HepG2 (cell line): ENCODE measurements around the gene KRTAP3-2. TPM values are rescaled to one million over a fixed set of nuclear protein-coding genes. Genes with fewer than 3 reads are reported as not detected.

Experiments used
- ATAC-seq: fragments of 200-7000 bp; cut with Tn5 transposase; 3 replicates; pipeline ENCODE4 v1.9.1; 2020; ENCODE audit warnings: mild to moderate bottlenecking, moderate library complexity
- BruUV-seq: library from RNA; stranded (reverse); fragments of 400-500 nt; replicated peaks from 2 replicates; lab custom pipeline; 2021; lab: Mats Ljungman, UMichigan
- CTCF ChIA-PET: fragments of 300-600 bp; formaldehyde crosslinking; extraction: SDS; loops from one replicate; lab custom pipeline; 2021; ENCODE audit warnings: low total read pairs, inconsistent platforms, low intra/inter-chr PET ratio; lab: Yijun Ruan, JAX
- POLR2A ChIA-PET: fragments of 350-600 bp; sonication (Branson Sonifier 250); formaldehyde crosslinking; loops from one replicate; lab custom pipeline; 2020; ENCODE audit warnings: antibody characterized with exemption, inconsistent platforms; lab: Yijun Ruan, JAX
- DNase-seq: peaks from one replicate; pipeline ENCODE4 v3.0.0-alpha.2; 2015; ENCODE audit warnings: low spot score
- FAIRE-seq: peaks from 3 replicates; lab custom pipeline; 2011; peaks lifted over from hg19 to GRCh38; lab: Jason Lieb, UNC
- H2AFZ ChIP-seq: one replicate; pipeline ENCODE4 v1.6.1; 2011; ENCODE audit warnings: low read length, inconsistent platforms
- H3K27ac ChIP-seq: fragments of 300-600 bp; 3 replicates; pipeline ENCODE4 v1.8.0; 2011; ENCODE audit warnings: mixed run types, mild to moderate bottlenecking, mixed read lengths, low read length, inconsistent platforms; ENCODE audit not compliant: insufficient read depth; ENCODE audit errors: extremely low read length
- H3K27me3 ChIP-seq, 2 experiments: fragments of 200-600 bp in 1 of 2; 2 replicates in 1 of 2; 3 replicates in 1 of 2; pipeline versions ENCODE4 v1.6.0 to v1.8.0; 2011; ENCODE audit warnings: low read length in 2 of 2, mild to moderate bottlenecking in 2 of 2, moderate library complexity in 2 of 2, inconsistent platforms in 1 of 2; ENCODE audit not compliant: insufficient read depth in 2 of 2, control insufficient read depth in 1 of 2
- H3K36me3 ChIP-seq, 2 experiments: fragments of 200-600 bp in 1 of 2; replicated peaks in 1 of 2; 2 replicates in 1 of 2; 3 replicates in 1 of 2; pipeline versions ENCODE4 v1.5.1 to v1.8.0; 2011; ENCODE audit warnings: low read length in 2 of 2, inconsistent platforms in 1 of 2; ENCODE audit not compliant: insufficient read depth in 2 of 2, control insufficient read depth in 1 of 2
- H3K4me1 ChIP-seq: 2 replicates; pipeline ENCODE4 v1.5.1; 2012; ENCODE audit warnings: low read length, inconsistent platforms; ENCODE audit not compliant: insufficient read depth
- H3K4me2 ChIP-seq: 2 replicates; pipeline ENCODE4 v1.6.0; 2011; ENCODE audit warnings: low read depth, low read length, inconsistent platforms
- H3K4me3 ChIP-seq, 3 experiments: fragments of 200-600 bp in 1 of 3; sonication (generic), shearing (Covaris generic) in 1 of 3; replicated peaks in 1 of 3; 2 replicates each; pipeline ENCODE4 v1.5.1; 2011 to 2016; ENCODE audit warnings: low read length in 3 of 3, inconsistent platforms in 2 of 3, low read depth in 2 of 3, mild to moderate bottlenecking in 2 of 3, control low read depth in 1 of 3, mixed read lengths in 1 of 3; ENCODE audit not compliant: insufficient read depth in 1 of 3
- H3K79me2 ChIP-seq: one replicate; pipeline ENCODE4 v1.6.1; 2011; ENCODE audit warnings: low read length, inconsistent platforms; ENCODE audit not compliant: insufficient read depth
- H3K9ac ChIP-seq: 2 replicates; pipeline ENCODE4 v1.6.0; 2011; ENCODE audit warnings: mild to moderate bottlenecking, low read depth, low read length, inconsistent platforms; ENCODE audit not compliant: insufficient read depth
- H3K9me3 ChIP-seq: 2 replicates; pipeline ENCODE4 v1.5.1; 2012; ENCODE audit warnings: mild to moderate bottlenecking, low read length
- H4K20me1 ChIP-seq: 2 replicates; pipeline ENCODE4 v1.6.0; 2011; ENCODE audit warnings: inconsistent platforms, mild to moderate bottlenecking, low read length, moderate library complexity; ENCODE audit not compliant: insufficient read depth
- ISX ChIP-seq: sonication (generic); formaldehyde crosslinking; conservative IDR thresholded peaks from 2 replicates; pipeline ENCODE4 v1.5.0; 2020; ENCODE audit warnings: missing genetic modification reagents
- KLF13 ChIP-seq: sonication (generic); formaldehyde crosslinking; IDR thresholded peaks from 2 replicates; pipeline ENCODE4 v1.4.0; 2020; ENCODE audit warnings: mild to moderate bottlenecking, missing genetic modification reagents
- SMC3 ChIP-seq: IDR thresholded peaks from 2 replicates; pipeline ENCODE4 v1.6.1; 2011; ENCODE audit warnings: low read length, improper control_type of control experiment
- TARDBP ChIP-seq: sonication (generic); formaldehyde crosslinking; IDR thresholded peaks from 2 replicates; pipeline ENCODE4 v1.8.0; 2022; ENCODE audit warnings: mild to moderate bottlenecking, missing genetic modification reagents
- USF2 ChIP-seq, 2 experiments: sonication (generic) in 1 of 2; formaldehyde crosslinking in 1 of 2; IDR thresholded peaks; 2 replicates each; pipeline versions ENCODE4 v1.5.1 to v1.6.1; 2011 to 2020; ENCODE audit warnings: borderline replicate concordance in 1 of 2, low read depth in 1 of 2, low read length in 1 of 2, mild to moderate bottlenecking in 1 of 2, missing genetic modification reagents in 1 of 2, moderate library complexity in 1 of 2
- ZNF782 ChIP-seq: sonication (generic); formaldehyde crosslinking; IDR thresholded peaks from 2 replicates; pipeline ENCODE4 v1.4.0; 2020; ENCODE audit warnings: missing genetic modification reagents, mild to moderate bottlenecking, borderline replicate concordance
- WGBS: methylation state at CpG from one replicate; pipeline ENCODE4 v1.1.6; 2017; ENCODE audit warnings: low lambda C conversion rate; 5-methylcytosine and 5-hydroxymethylcytosine counted together
- in situ Hi-C: cut with HindIII; loops from 2 replicates; pipeline ENCODE4 v1.10.0; 2017; ENCODE audit warnings: low pct_unique_long_range_greater_than_20kb; ENCODE audit not compliant: extremely low pct_ligation_motif_present
- intact Hi-C: fragments of 100-400 bp; cut with micrococcal nuclease; formaldehyde crosslinking; loops from one replicate; pipeline ENCODE4 v1.10.0; 2022; ENCODE audit not compliant: unreplicated experiment
- polyA plus RNA-seq, 8 experiments: library from polyadenylated mRNA; depleted of rRNA in 3 of 8; stranded (reverse) in 7 of 8; unstranded in 1 of 8; fragments of >200 nt; fragmentation: Illumina TruSeq in 4 of 8; extraction: Trizol in 4 of 8; gene quantifications; 2 replicates each; pipeline versions ENCODE4 v1.2.1 to v1.2.3, GENCODE V29; 2011 to 2016; ENCODE audit warnings: low read depth in 4 of 8, missing spikeins in 1 of 8, mixed read lengths in 1 of 8; ENCODE audit not compliant: insufficient read depth in 1 of 8
- total RNA-seq, 5 experiments: library from RNA; depleted of rRNA; stranded (reverse); fragments of >200 nt; fragmentation: Illumina TruSeq; extraction: Trizol; gene quantifications; 2 replicates each; pipeline ENCODE4 v1.2.3, GENCODE V29; 2016; ENCODE audit warnings: low read depth in 1 of 5

KRTAP3-2 gene
- total and polyA plus RNA-seq, 2 of the 13 experiments (the other 11 are each of a cell fraction or from before 2014, with no cell fraction given) = not detected

- Histone ChIP-seq H3K27ac (no peak overlapping the region), H3K9me3 (0 out of 2 replicates have a peak, but pooled peaks cover 6% of the 10 kb centered on the region), H4K20me1 (no peaks in the 10 kb centered on the region), H3K4me1 (peaks cover 56% of the 10 kb centered on the region), H3K36me3 (no peaks in the 10 kb centered on the region), H3K27me3 (no peaks in the 10 kb centered on the region), H3K9ac (no peak overlapping the region), H3K79me2 (no peaks in the 10 kb centered on the region), H3K4me3 (no peak overlapping the region), H3K4me2 (no peak overlapping the region), H2AFZ (no peak overlapping the region)
- ChIA-PET POLR2A (no interaction called here), CTCF (no interaction called here)
- intact Hi-C loops = no loop called here
- in situ Hi-C loops = loop anchor here (5.0 kb wide), 1 partner anchor 42 kb away; no protein-coding TSS in a partner anchor
- no TSS peak for BruUV-seq
- 98% methylated on average over 10 of the region's 10 CpGs for WGBS
- FAIRE-seq (no peak), DNase-seq (no peak), ATAC-seq (no peak)
- TF ChIP-seq KLF13 (CRISPR knock-in tag) (no peak), SMC3 (no peak), ZNF782 (CRISPR knock-in tag) (no peak), ISX (CRISPR knock-in tag) (no peak), TARDBP (CRISPR knock-in tag) (no peak), USF2 (IDR thresholded peaks at IDR 0.05; ENCODE audit: low read depth, low read length) (no peak), USF2 (CRISPR knock-in tag; IDR thresholded peaks at IDR 0.05; ENCODE audit: borderline replicate concordance) (no peak)
Observed at GRCh38 chr17:40960144-40960543, 39.6 kb downstream of the KRTAP3-2 start.
